Keratinocyte (primary cell): ENCODE measurements around the gene ATCAY.

ENCODE experiments used
- EZH2 ChIP-seq: IDR thresholded peaks from one replicate; pipeline ENCODE4 v1.6.1; 2012; ENCODE audit warnings: inconsistent platforms, mild to moderate bottlenecking, low read length, moderate library complexity
- TF ChIP-seq, protein P1 (sequence below), 3 experiments: IDR thresholded peaks in 1 of 3; conservative IDR thresholded peaks in 1 of 3; optimal IDR thresholded peaks in 1 of 3; 2 replicates in 2 of 3; 3 replicates in 1 of 3; pipeline versions ENCODE3 to v1.5.1; 2011; ENCODE audit warnings: low read length in 3 of 3, mild to moderate bottlenecking in 3 of 3, moderate library complexity in 2 of 3, control low read depth in 1 of 3, inconsistent platforms in 1 of 3; ENCODE audit not compliant: insufficient read depth in 2 of 3; ENCODE audit errors: extremely low read depth in 1 of 3

GRCh38 chr19:3880471-3881271 lies at the start of gene ATCAY:
- TF ChIP-seq, protein P1, sequence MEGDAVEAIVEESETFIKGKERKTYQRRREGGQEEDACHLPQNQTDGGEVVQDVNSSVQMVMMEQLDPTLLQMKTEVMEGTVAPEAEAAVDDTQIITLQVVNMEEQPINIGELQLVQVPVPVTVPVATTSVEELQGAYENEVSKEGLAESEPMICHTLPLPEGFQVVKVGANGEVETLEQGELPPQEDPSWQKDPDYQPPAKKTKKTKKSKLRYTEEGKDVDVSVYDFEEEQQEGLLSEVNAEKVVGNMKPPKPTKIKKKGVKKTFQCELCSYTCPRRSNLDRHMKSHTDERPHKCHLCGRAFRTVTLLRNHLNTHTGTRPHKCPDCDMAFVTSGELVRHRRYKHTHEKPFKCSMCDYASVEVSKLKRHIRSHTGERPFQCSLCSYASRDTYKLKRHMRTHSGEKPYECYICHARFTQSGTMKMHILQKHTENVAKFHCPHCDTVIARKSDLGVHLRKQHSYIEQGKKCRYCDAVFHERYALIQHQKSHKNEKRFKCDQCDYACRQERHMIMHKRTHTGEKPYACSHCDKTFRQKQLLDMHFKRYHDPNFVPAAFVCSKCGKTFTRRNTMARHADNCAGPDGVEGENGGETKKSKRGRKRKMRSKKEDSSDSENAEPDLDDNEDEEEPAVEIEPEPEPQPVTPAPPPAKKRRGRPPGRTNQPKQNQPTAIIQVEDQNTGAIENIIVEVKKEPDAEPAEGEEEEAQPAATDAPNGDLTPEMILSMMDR (optimal IDR thresholded peaks at IDR 0.05 in 1 of 3, IDR thresholded peaks at IDR 0.05 in 1 of 3, conservative IDR thresholded peaks at IDR 0.05 in 1 of 3; ENCODE audit: extremely low read depth in 1 of 3, insufficient read depth in 2 of 3, low read length in 3 of 3) = no peak
- TF ChIP-seq EZH2 = no peak
